Pancreas (tissue), 10 donors: Measurements from ENCODE around the gene HLX. TPM values are rescaled to one million over a fixed set of nuclear protein-coding genes. Genes with fewer than 3 reads are reported as not detected.

Source experiments
- ATAC-seq, 4 donors: fragments of 200-7000 bp; cut with Tn5 transposase; one replicate each; pipeline versions ENCODE4 v1.8.0 to v1.9.1; 2020; ENCODE audit warnings: mild to moderate bottlenecking in 4 of 4, moderate library complexity in 4 of 4
- DNase-seq, 6 donors: peaks; one replicate each; pipeline ENCODE4 v3.0.0-alpha.2; 2020
- FAIRE-seq: peaks from 2 replicates; lab custom pipeline; 2012; peaks lifted over from hg19 to GRCh38; lab: Jason Lieb, UNC
- H3K27ac ChIP-seq, 4 donors: fragments of 200-600 bp; sonication (generic); 1 replicate in 3 of 4; 2 replicates in 1 of 4; pipeline versions ENCODE4 v1.5.0 to v1.8.0; 2020
- H3K27me3 ChIP-seq, 4 donors: fragments of 200-600 bp; one replicate each; pipeline ENCODE4 v1.8.0; 2021
- H3K36me3 ChIP-seq, 3 donors: fragments of 200-600 bp; sonication (generic) in 1 of 3; one replicate each; pipeline versions ENCODE4 v1.5.0 to v1.8.0; 2020 to 2021
- H3K4me1 ChIP-seq, 3 donors: fragments of 200-600 bp; one replicate each; pipeline ENCODE4 v1.8.0; 2021
- H3K4me3 ChIP-seq, 4 donors: fragments of 200-600 bp; sonication (generic) in 2 of 4; one replicate each; pipeline versions ENCODE4 v1.5.0 to v1.8.0; 2020 to 2021
- H3K9me3 ChIP-seq, 4 donors: fragments of 200-600 bp; one replicate each; pipeline ENCODE4 v1.8.0; 2021
- CTCF ChIP-seq, 4 donors: fragments of 200-600 bp; sonication (generic) in 3 of 4; IDR thresholded peaks; one replicate each; pipeline versions ENCODE4 v1.5.0 to v1.8.0; 2021; ENCODE audit warnings: antibody characterized with exemption in 4 of 4
- WGBS, 2 donors: extraction: QIAGEN DNeasy Blood & Tissue Kit; methylation state at CpG; one replicate each; pipeline ENCODE4 v1.1.7; 2013; 5-methylcytosine and 5-hydroxymethylcytosine counted together
- intact Hi-C, 3 donors: fragments of 100-400 bp; cut with DNase I; formaldehyde crosslinking; loops; one replicate each; pipeline versions ENCODE4 v1.11.1 to v1.14.2; 2022
- polyA plus RNA-seq, 2 donors: library from polyadenylated mRNA; stranded (reverse); fragments of 200-250 nt; gene quantifications; one replicate each; pipeline ENCODE4 v1.2.3, GENCODE V29; 2013
- total RNA-seq, 6 donors: library from RNA; stranded (reverse); fragmentation: NEBNext Ultra II Directional in 4 of 6; extraction: Animal tissue kit (Norgen Biotek cat#: 25700) in 4 of 6; gene quantifications; one replicate each; pipeline versions ENCODE4 v1.2.1 to v1.2.4, GENCODE V29; 2021 to 2023
- donor health status: healthy with polysubstance abuse.
- donor health status: DM: no; HTN: no; CAD: no; lungs with moderate emphysema.
- donor health status: DM: no; HTN: no; CAD: no.
- donor health status: control.
- donor health status: control.
- donor health status: Bipolar disorder and iron deficiency.
- donor health status: DM: yes; HTN: yes; CAD: no.
- donor health status: DM: no; HTN: no; CAD: no.
- donor health status: DM: no; HTN: no; CAD: no.
- donor health status: DM: yes; HTN: yes; CAD: no.

HLX gene
- total and polyA plus RNA-seq, 8 donors = 0.74 to 5.9 (median 2.5) TPM

- H3K27me3 ChIP-seq = peaks cover 0 to 25% (median 5%) of the 10 kb centered on the region in 4 donors
Measured at GRCh38 chr1:220886470-220887201, 7.4 kb downstream of the HLX start.

GRCh38 chr1:220887202-220887519, 7.9 kb downstream of the HLX start:
- no peaks in the 10 kb centered on the region for H3K9me3 ChIP-seq
- no peaks in the 10 kb centered on the region for H3K36me3 ChIP-seq
- TF ChIP-seq CTCF (IDR thresholded peaks at IDR 0.05) = no peak
- peak overlapping the region in 2 of 4 donors; percentile 32 to 44 for H3K4me3 ChIP-seq
- DNase-seq (no peak), ATAC-seq (no peak), FAIRE-seq (no peak)
- WGBS, 2 donors = 19 to 33% methylated on average over 11 of the region's 11 CpGs
- peaks cover 0 to 12% (median 0%) of the 10 kb centered on the region in 3 donors for H3K4me1 ChIP-seq
- no peak overlapping the region for H3K27ac ChIP-seq
- intact Hi-C loops = no loop called here
- H3K27me3 ChIP-seq = peaks cover 0 to 29% (median 8%) of the 10 kb centered on the region in 4 donors

More at GRCh38 chr1:220886470-220887201, 7.4 kb downstream of the HLX start:
- peaks cover 0 to 9% (median 0%) of the 10 kb centered on the region in 3 donors for H3K4me1 ChIP-seq
- H3K36me3 ChIP-seq = no peaks in the 10 kb centered on the region
- no peak for FAIRE-seq
- DNase-seq = no peak
- no peaks in the 10 kb centered on the region for H3K9me3 ChIP-seq
- H3K27ac ChIP-seq = no peak overlapping the region
- intact Hi-C loops = no loop called here
- ATAC-seq = no peak
- 55 to 70% methylated on average over 26 of the region's 26 CpGs for WGBS, 2 donors
- no peak overlapping the region for H3K4me3 ChIP-seq
- no peak for TF ChIP-seq CTCF (IDR thresholded peaks at IDR 0.05)

- peak overlapping the region in 2 of 4 donors; percentile 32 to 44 for H3K4me3 ChIP-seq
- peak in 1 of 6 donors; percentile 36 for DNase-seq
- H3K27ac ChIP-seq = no peak overlapping the region
- ATAC-seq = peak; percentile 65 to 78 (median 70)
- WGBS, 2 donors = 4 to 7% methylated on average over 48 of the region's 48 CpGs
- FAIRE-seq = no peak
- H3K9me3 ChIP-seq = no peaks in the 10 kb centered on the region
- peaks cover 0 to 36% (median 12%) of the 10 kb centered on the region in 4 donors for H3K27me3 ChIP-seq
- no peaks in the 10 kb centered on the region for H3K36me3 ChIP-seq
- no peak for TF ChIP-seq CTCF (IDR thresholded peaks at IDR 0.05)
- intact Hi-C loops = no loop called here
- H3K4me1 ChIP-seq = peaks cover 0 to 12% (median 0%) of the 10 kb centered on the region in 3 donors
Measured at GRCh38 chr1:220887520-220888416, 8.5 kb downstream of the HLX start.

DNA sequence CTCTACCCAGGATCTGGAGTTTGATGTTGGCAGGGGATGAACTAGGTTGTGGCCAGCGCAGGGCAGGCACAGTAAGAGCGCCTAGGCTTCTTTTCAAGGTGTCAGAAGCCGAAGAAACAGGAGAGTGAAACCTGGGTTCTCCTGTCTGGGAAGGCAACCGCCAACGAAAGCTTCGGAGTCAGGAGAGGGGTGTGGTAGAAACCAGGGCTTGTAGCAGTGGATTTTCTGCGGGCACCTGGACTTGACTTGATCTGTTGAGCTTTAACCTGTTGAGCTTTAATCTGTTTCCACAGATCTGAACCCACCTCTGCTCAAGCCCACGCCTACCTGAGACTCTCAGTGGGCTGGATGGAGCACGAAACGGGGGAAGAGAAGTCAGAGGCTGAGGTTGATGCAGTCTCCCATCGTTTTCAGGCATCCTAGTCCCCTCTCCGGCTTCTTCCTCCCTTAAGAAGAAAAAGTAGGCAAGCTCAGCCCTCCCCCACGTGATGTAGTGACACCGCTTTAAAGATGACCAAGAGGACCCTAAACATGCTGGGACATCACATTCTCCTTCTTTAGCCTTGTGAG, 9.3 kb downstream of the HLX start:
- no peaks in the 10 kb centered on the region for H3K9me3 ChIP-seq
- intact Hi-C loops = no loop called here
- H3K36me3 ChIP-seq = no peaks in the 10 kb centered on the region
- ATAC-seq (peak in 3 of 4 donors; percentile 4 to 24 (median 20)), DNase-seq (no peak), FAIRE-seq (no peak)
- H3K27ac ChIP-seq = no peak overlapping the region
- peaks cover 0 to 12% (median 0%) of the 10 kb centered on the region in 3 donors for H3K4me1 ChIP-seq
- H3K4me3 ChIP-seq = peak overlapping the region in 1 of 4 donors; percentile 44
- WGBS, 2 donors = 16 to 31% methylated on average over 14 of the region's 14 CpGs
- H3K27me3 ChIP-seq = peaks cover 0 to 41% (median 12%) of the 10 kb centered on the region in 4 donors
- TF ChIP-seq CTCF (IDR thresholded peaks at IDR 0.05) = no peak
